Smooth muscle cell (in vitro differentiated cells): Measurements from ENCODE around the gene ACOX3. TPM values are rescaled to one million over a fixed set of nuclear protein-coding genes. Genes with fewer than 3 reads are reported as not detected.
A peak's percentile ranks its signal among the peaks of the same experiment; 100 is the strongest.

ENCODE experiments used
- DNase-seq: peaks from one replicate; lab custom pipeline; 2025; ENCODE audit not compliant: unreplicated experiment; lab: John Stamatoyannopoulos, UW
- H2AFZ ChIP-seq: fragments of 200-600 bp; sonication (generic); 2 replicates; pipeline ENCODE4 v1.6.0; 2016; ENCODE audit warnings: antibody characterized with exemption, low read depth, mild to moderate bottlenecking
- H3F3A ChIP-seq: fragments of 200-600 bp; sonication (generic); 2 replicates; pipeline ENCODE4 v1.6.0; 2017; ENCODE audit warnings: antibody characterized with exemption, low read depth
- H3K27ac ChIP-seq: fragments of 200-600 bp; sonication (generic); 2 replicates; pipeline ENCODE4 v1.5.1; 2016; ENCODE audit warnings: low read depth, mild to moderate bottlenecking
- H3K27me3 ChIP-seq: fragments of 200-600 bp; sonication (generic); 2 replicates; pipeline ENCODE4 v1.6.1; 2016; ENCODE audit warnings: low read depth, mild to moderate bottlenecking
- H3K36me3 ChIP-seq: fragments of 200-600 bp; sonication (generic); 2 replicates; pipeline ENCODE4 v1.5.1; 2016; ENCODE audit warnings: low read depth
- H3K4me1 ChIP-seq: fragments of 200-600 bp; sonication (generic); 2 replicates; pipeline ENCODE4 v1.5.1; 2016; ENCODE audit warnings: low read depth
- H3K4me2 ChIP-seq: fragments of 200-600 bp; sonication (generic); 2 replicates; pipeline ENCODE4 v1.6.0; 2016; ENCODE audit warnings: mild to moderate bottlenecking
- H3K4me3 ChIP-seq: fragments of 200-600 bp; sonication (generic); 2 replicates; pipeline ENCODE4 v1.5.1; 2016; ENCODE audit warnings: mild to moderate bottlenecking
- H3K79me2 ChIP-seq: fragments of 200-600 bp; sonication (generic); 2 replicates; pipeline ENCODE4 v1.6.0; 2016; ENCODE audit warnings: low read depth, mild to moderate bottlenecking
- H3K9ac ChIP-seq: fragments of 200-600 bp; sonication (generic); 2 replicates; pipeline ENCODE4 v1.6.0; 2016; ENCODE audit warnings: low read depth
- H3K9me3 ChIP-seq: fragments of 200-600 bp; sonication (generic); replicated peaks from 2 replicates; pipeline ENCODE4 v1.5.1; 2016; ENCODE audit warnings: low read depth
- H4K20me1 ChIP-seq: fragments of 200-600 bp; sonication (generic); 2 replicates; pipeline ENCODE4 v1.6.0; 2016; ENCODE audit warnings: low read depth
- CTCF ChIP-seq: fragments of 200-600 bp; sonication (generic); IDR thresholded peaks from 2 replicates; pipeline ENCODE4 v1.5.1; 2017; ENCODE audit warnings: borderline replicate concordance, mild to moderate bottlenecking, antibody characterized with exemption; ENCODE audit not compliant: insufficient read depth, poor library complexity, severe bottlenecking
- WGBS: methylation state at CpG from one replicate; pipeline ENCODE4 v1.1.7; 2016; ENCODE audit warnings: low lambda C conversion rate; 5-methylcytosine and 5-hydroxymethylcytosine counted together
- polyA plus RNA-seq: library from polyadenylated mRNA; unstranded; fragments of >200 nt; fragmentation: Nextera tagmentation; extraction: Ambion mirVana; gene quantifications from 2 replicates; pipeline ENCODE4 v1.2.1, GENCODE V29; 2016
- total RNA-seq: library from RNA; depleted of rRNA; stranded (reverse); fragments of >200 nt; gene quantifications from 2 replicates; pipeline ENCODE4 v1.2.3, GENCODE V29; 2014

Gene ACOX3
- total and polyA plus RNA-seq, 2 experiments from 2014 or later = 25.0 to 27.9 TPM

GRCh38 chr4:8359193-8359592 lies 81.3 kb downstream of the ACOX3 start:
- no peak overlapping the region for H2AFZ ChIP-seq
- H3K4me3 ChIP-seq = no peak overlapping the region
- no peak for DNase-seq
- H3F3A ChIP-seq = peaks cover 4% of the 10 kb centered on the region
- H3K4me2 ChIP-seq = no peak overlapping the region
- H3K9me3 ChIP-seq = no peaks in the 10 kb centered on the region
- no peak for TF ChIP-seq CTCF
- H3K27ac ChIP-seq = no peak overlapping the region
- H3K36me3 ChIP-seq = no peaks in the 10 kb centered on the region
- no peaks in the 10 kb centered on the region for H3K27me3 ChIP-seq
- no peaks in the 10 kb centered on the region for H4K20me1 ChIP-seq
- no peaks in the 10 kb centered on the region for H3K79me2 ChIP-seq
- H3K9ac ChIP-seq = no peak overlapping the region
- 84% methylated on average over 5 of the region's 5 CpGs for WGBS
- peaks cover 10% of the 10 kb centered on the region for H3K4me1 ChIP-seq

GRCh38 chr4:8356856-8357255 lies 83.7 kb downstream of the ACOX3 start:
- Histone ChIP-seq H3K9me3 (no peaks in the 10 kb centered on the region), H3K4me1 (peaks cover 10% of the 10 kb centered on the region), H3K79me2 (no peaks in the 10 kb centered on the region), H3K27me3 (no peaks in the 10 kb centered on the region), H3K27ac (no peak overlapping the region), H3F3A (peaks cover 4% of the 10 kb centered on the region), H3K4me3 (no peak overlapping the region), H4K20me1 (no peaks in the 10 kb centered on the region), H2AFZ (no peak overlapping the region), H3K4me2 (no peak overlapping the region), H3K36me3 (no peaks in the 10 kb centered on the region), H3K9ac (no peak overlapping the region)
- no peak for DNase-seq
- 83% methylated on average over 8 of the region's 8 CpGs for WGBS
- TF ChIP-seq CTCF = no peak

GRCh38 chr4:8355864-8356565 lies 84.5 kb downstream of the ACOX3 start:
- Histone ChIP-seq H4K20me1 (no peaks in the 10 kb centered on the region), H3F3A (peaks cover 4% of the 10 kb centered on the region), H3K27me3 (no peaks in the 10 kb centered on the region), H3K9ac (no peak overlapping the region), H3K79me2 (no peaks in the 10 kb centered on the region), H3K36me3 (no peaks in the 10 kb centered on the region), H3K4me1 (peaks cover 10% of the 10 kb centered on the region), H3K4me2 (peak overlapping the region; percentile 48), H3K9me3 (no peaks in the 10 kb centered on the region), H3K4me3 (no peak overlapping the region), H3K27ac (peak overlapping the region; percentile 53), H2AFZ (no peak overlapping the region)
- WGBS = 69% methylated on average over 8 of the region's 8 CpGs
- no peak for DNase-seq
- no peak for TF ChIP-seq CTCF

GRCh38 chr4:8355306-8355705 lies 85.2 kb downstream of the ACOX3 start:
- WGBS = 46% methylated on average over 6 of the region's 6 CpGs
- Histone ChIP-seq H4K20me1 (no peaks in the 10 kb centered on the region), H3F3A (peaks cover 4% of the 10 kb centered on the region), H3K9ac (no peak overlapping the region), H3K79me2 (no peaks in the 10 kb centered on the region), H3K9me3 (no peaks in the 10 kb centered on the region), H3K4me2 (peak overlapping the region; percentile 48), H2AFZ (no peak overlapping the region), H3K4me3 (no peak overlapping the region), H3K36me3 (no peaks in the 10 kb centered on the region), H3K4me1 (peaks cover 10% of the 10 kb centered on the region), H3K27me3 (no peaks in the 10 kb centered on the region), H3K27ac (peak overlapping the region; percentile 53)
- no peak for TF ChIP-seq CTCF
- no peak for DNase-seq
